Mucosa of descending colon (tissue), 3 donors: Measurements from ENCODE around the gene MAZ. TPM values are rescaled to one million over a fixed set of nuclear protein-coding genes. Genes with fewer than 3 reads are reported as not detected.

Experiments used
- ATAC-seq: fragments of 200-7000 bp; cut with Tn5 transposase; one replicate; pipeline ENCODE4 v1.9.1; 2020; ENCODE audit warnings: mild to moderate bottlenecking, moderate library complexity
- DNase-seq, 3 donors: peaks; one replicate each; pipeline ENCODE4 v3.0.0-alpha.2; 2020
- H3K36me3 ChIP-seq: fragments of 200-600 bp; one replicate; pipeline ENCODE4 v1.8.0; 2021; ENCODE audit warnings: low read depth, mild to moderate bottlenecking
- H3K4me1 ChIP-seq: fragments of 200-600 bp; one replicate; pipeline ENCODE4 v1.8.0; 2021; ENCODE audit warnings: low read depth, mild to moderate bottlenecking
- H3K4me3 ChIP-seq: fragments of 200-600 bp; one replicate; pipeline ENCODE4 v1.8.0; 2021; ENCODE audit warnings: mild to moderate bottlenecking
- H3K9me3 ChIP-seq: fragments of 200-600 bp; one replicate; pipeline ENCODE4 v1.8.0; 2021; ENCODE audit warnings: mild to moderate bottlenecking
- CTCF ChIP-seq: fragments of 200-600 bp; IDR thresholded peaks from one replicate; pipeline ENCODE4 v1.8.0; 2022; ENCODE audit warnings: antibody characterized with exemption, mild to moderate bottlenecking
- intact Hi-C, 2 donors: fragments of 100-400 bp; cut with DNase I in 1 of 2; cut with micrococcal nuclease in 1 of 2; formaldehyde crosslinking; loops; one replicate each; pipeline versions ENCODE4 v1.11.0 to v1.11.1; 2022; cut with DNase I, micrococcal nuclease
- total RNA-seq, 3 donors: library from RNA; stranded (reverse); fragmentation: NEBNext Ultra II Directional in 2 of 3; extraction: Animal tissue kit (Norgen Biotek cat#: 25700) in 2 of 3; gene quantifications; one replicate each; pipeline versions ENCODE4 v1.2.1 to v1.2.4, GENCODE V29; 2021 to 2023
- donor health status: DM: no; HTN: no; CAD: no; lungs with moderate emphysema.
- donor health status: DM: no; HTN: no; CAD: no.
- donor health status: DM: no; HTN: yes; CAD: no.

The MAZ gene
- total RNA-seq, 3 donors from 2014 or later: 224 to 415 (median 225) TPM

DNA sequence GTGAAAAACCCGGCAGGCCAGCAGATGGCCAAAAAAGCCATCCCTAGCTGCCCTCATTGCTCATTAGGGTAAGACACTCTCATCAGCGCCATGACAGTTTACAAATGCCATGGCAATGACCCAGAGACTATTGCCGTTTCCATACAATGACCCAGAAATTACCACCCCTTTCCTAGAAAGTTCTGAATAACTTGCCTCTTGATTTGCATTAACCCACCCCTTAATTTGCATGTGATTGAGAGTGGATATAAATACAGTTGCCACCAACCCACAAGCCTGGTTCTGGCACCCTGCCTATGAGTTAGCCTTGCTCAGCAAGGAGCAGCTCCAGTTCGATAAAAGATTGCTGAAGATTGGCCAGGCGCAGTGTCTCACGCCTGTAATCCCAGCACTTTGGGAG is 44.4 kb upstream of the MAZ start:
- Histone ChIP-seq H3K9me3 (no peaks in the 10 kb centered on the region), H3K36me3 (no peaks in the 10 kb centered on the region), H3K4me1 (peaks cover 27% of the 10 kb centered on the region), H3K4me3 (no peak overlapping the region)
- no peak for TF ChIP-seq CTCF
- ATAC-seq: no peak
- intact Hi-C loops: no loop called here
- peak in 1 of 3 donors; percentile 23 for DNase-seq

DNA sequence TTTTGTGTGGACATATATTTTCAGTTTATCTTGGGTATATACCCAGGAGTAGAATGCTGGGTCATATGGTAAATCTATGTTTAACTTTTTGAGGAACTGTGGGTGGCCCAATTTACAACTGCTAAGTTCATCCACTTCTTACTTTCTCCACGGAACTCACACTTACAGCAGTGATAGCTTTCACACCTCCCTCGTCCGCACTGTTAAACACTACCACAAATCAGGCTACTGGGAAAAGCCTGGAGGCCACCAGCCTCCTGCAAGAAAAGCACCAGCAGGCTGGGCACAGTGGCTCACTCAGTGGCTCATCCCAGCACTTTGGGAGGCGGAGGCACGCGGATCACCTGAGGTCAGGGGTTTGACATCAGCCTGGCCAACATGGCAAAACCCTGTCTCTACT is 43.0 kb upstream of the MAZ start:
- H3K36me3 ChIP-seq: no peaks in the 10 kb centered on the region
- H3K4me1 ChIP-seq: peaks cover 25% of the 10 kb centered on the region
- ATAC-seq: no peak
- H3K4me3 ChIP-seq: no peak overlapping the region
- no peak for TF ChIP-seq CTCF
- intact Hi-C loops: no loop called here
- peak in 1 of 3 donors; percentile 22 for DNase-seq
- H3K9me3 ChIP-seq: no peaks in the 10 kb centered on the region

GRCh38 chr16:29765167-29766032 is 40.9 kb upstream of the MAZ start:
- no peak for TF ChIP-seq CTCF
- H3K4me3 ChIP-seq: no peak overlapping the region
- intact Hi-C loops: no loop called here
- DNase-seq (peak; percentile 63 to 81 (median 73)), ATAC-seq (peak; percentile 93)
- no peaks in the 10 kb centered on the region for H3K36me3 ChIP-seq
- H3K9me3 ChIP-seq: no peaks in the 10 kb centered on the region
- peaks cover 31% of the 10 kb centered on the region for H3K4me1 ChIP-seq

GRCh38 chr16:29766571-29766970 is 39.8 kb upstream of the MAZ start:
- TF ChIP-seq CTCF: no peak
- Histone ChIP-seq H3K36me3 (no peaks in the 10 kb centered on the region), H3K4me3 (no peak overlapping the region), H3K4me1 (peaks cover 30% of the 10 kb centered on the region), H3K9me3 (no peaks in the 10 kb centered on the region)
- intact Hi-C loops: no loop called here
- DNase-seq: no peak
- no peak for ATAC-seq

DNA sequence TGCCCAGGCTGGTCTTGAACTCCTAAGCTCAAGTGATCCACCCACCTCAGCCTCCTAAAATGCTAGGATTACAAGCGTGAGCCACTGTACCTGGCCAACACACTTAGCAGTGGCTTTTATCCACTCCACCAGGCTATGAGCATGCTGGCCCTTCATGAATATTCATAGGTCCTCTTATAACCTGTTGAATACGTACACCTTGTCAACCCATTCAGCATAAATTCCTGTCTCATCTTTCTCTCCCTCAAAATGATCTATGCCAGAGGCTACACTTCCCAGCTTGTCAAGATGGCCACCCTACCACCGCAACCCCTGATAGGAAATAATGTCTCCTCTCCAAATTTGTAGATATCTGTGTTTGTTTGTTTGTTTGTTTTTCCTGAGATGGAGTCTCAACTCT is 39.3 kb upstream of the MAZ start:
- Histone ChIP-seq H3K4me1 (peaks cover 30% of the 10 kb centered on the region), H3K9me3 (no peaks in the 10 kb centered on the region), H3K36me3 (no peaks in the 10 kb centered on the region), H3K4me3 (no peak overlapping the region)
- DNase-seq (no peak), ATAC-seq (no peak)
- no peak for TF ChIP-seq CTCF
- intact Hi-C loops: no loop called here
